ENCODE measurements around the gene ATG9A.

Gene ATG9A

GRCh38 chr2:219252084-219252483 lies 22.6 kb upstream of the ATG9A start:
- DNase-seq = peak; percentile 28

DNA sequence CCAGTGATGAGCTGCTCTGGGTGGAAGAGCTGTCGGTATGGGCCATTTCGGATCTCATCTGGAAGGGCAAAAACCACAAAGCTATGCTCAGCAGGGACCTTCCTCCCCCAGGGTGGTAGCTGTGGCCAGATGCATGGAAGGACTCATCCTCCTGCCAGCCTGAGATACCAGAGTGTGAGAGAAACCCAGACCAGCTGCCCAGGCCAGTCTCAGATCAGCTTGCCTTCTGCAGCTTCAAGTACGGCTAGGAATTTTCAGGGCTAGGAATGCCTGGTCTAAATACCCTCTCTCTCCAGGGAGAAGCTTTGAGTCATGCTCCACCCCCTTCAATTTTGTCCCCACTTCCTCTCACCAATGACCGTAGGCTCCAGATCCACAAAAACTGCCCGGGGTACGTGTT lies 22.2 kb upstream of the ATG9A start:
- no peak for DNase-seq

DNA sequence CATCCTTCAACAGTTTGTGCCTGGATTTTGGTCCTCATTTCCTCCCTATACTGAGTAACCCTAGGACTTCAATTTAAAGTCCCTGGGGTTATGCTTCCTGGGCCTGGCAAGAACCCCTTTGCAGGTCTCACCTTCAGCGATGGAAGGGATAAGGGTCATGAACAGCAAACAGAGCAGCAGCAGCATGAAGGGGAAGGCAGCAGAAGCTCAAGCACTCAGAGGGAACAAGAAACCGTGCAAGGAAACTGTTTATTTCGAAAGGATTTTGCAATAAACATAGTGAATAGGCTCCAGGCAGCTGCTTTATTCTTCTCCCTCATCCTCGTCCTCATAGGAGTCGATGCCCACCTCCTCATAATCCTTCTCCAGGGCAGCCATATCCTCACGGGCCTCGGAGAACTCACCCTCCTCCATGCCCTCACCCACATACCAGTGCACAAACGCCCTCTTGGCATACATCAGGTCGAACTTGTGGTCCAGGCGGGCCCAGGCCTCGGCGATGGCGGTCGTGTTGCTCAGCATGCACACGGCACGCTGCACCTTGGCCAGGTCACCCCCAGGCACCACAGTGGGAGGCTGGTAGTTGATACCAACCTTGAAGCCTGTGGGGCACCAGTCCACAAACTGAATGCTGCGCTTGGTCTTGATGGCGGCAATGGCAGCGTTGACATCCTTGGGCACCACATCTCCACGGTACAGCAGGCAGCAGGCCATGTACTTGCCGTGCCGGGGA lies 20.8 kb upstream of the ATG9A start:
- no peak for DNase-seq

- peak; percentile 68 for DNase-seq
These were observed 20.0 kb upstream of the ATG9A start for GRCh38 chr2:219249203-219249980.

- DNase-seq = no peak
These were observed 19.4 kb upstream of the ATG9A start for GRCh38 chr2:219248845-219249202.

DNA sequence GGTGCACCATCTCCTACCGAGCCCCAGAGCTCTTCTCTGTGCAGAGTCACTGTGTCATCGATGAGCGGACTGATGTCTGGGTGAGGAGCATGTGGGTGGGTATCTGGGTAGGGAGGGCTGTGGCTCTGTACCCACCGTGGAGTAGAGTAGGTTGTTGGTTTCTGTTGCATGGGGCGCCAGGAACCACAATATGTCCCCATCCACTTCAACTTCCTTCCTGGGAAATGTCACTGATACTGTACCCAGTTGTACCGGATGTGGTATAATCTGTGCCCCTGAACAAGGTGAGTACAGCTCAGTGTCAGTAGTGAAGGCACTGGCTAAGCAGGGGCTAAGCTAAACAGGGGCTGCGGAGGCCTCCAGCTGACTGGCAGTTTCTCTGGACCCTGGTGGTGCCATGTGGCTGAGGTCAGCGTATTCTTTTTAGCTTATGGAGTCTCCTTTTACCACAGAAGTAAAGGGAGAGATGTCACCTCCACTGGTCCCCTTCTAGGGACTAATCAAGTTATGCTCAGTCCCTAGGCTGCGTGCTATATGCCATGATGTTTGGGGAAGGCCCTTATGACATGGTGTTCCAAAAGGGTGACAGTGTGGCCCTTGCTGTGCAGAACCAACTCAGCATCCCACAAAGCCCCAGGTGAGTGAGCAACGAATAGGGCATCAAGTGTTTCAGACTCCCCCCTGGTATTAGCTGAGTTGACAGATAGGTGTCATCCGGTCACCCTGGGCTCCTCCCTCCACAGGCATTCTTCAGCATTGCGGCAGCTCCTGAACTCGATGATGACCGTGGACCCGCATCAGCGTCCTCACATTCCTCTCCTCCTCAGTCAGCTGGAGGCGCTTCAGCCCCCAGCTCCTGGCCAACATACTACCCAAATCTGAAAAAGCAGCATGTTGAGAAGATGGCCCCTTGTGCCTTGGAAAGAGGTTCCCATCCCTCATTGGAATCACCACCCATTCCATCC lies 18.5 kb upstream of the ATG9A start:
- peak; percentile 82 for DNase-seq

DNA sequence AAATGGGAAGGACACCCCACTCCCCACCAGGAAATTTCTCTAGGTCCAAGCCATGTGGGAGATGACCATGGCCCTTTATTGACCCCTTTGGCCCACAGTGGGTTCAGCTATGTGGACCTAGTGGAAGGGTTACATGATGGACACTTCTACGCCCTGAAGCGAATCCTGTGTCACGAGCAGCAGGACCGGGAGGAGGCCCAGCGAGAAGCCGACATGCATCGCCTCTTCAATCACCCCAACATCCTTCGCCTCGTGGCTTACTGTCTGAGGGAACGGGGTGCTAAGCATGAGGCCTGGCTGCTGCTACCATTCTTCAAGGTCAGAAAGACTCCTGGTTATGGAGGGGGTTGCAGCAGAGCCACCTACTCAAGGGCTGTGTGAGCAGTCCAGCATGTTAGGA lies 17.1 kb upstream of the ATG9A start:
- no peak for DNase-seq

- no peak for DNase-seq
These were observed 16.4 kb upstream of the ATG9A start for GRCh38 chr2:219245899-219246230.

DNA sequence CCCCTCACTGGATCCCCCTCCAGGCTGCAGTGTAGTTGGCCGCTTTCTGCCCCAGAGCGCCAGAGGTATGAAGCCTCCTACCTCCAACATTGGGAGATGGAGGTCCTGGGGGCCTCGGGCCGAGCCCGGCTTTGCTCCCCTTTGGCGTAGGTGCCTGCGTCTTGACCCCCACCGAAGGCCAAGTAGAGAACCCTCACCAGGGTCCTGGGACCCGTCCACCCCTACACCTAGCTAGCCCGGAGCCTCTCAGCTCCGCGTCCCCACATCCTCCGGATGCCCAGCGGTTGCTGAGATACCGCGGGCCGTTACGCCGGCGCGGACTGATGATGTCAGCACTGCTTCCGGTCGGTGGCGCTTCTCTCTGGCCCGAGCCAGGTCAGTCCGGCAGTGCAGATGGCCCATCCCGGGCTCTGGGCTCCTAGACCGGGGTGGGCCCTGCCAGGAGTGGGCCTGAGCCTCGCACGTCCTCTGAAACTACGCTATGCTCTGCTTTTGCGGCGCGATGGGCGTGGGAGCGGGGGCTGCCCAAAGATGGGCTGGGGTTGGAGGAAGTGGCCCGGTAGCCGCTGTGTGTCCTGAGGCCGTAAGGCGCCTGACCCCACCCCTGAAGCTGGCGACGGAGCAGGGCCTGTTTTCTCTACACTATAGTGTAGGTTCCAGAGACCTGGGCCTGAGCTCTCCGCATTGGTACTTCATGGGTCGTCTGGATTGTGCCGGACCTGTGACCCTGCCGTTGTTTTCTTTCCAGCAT lies 15.9 kb upstream of the ATG9A start, which contains the start of the genes GLB1L and STK16:
TSS of gene GLB1L (minus strand) at position 297 of the 751 bp plus-strand sequence. CDS start 1,871 bp downstream, outside the sequence.
TSS of gene STK16 (plus strand) at position 332 of the 751 bp plus-strand sequence. CDS start 521 bp downstream, outside the sequence.
- DNase-seq = peak; percentile 89

- DNase-seq = no peak
These were observed 15.3 kb upstream of the ATG9A start for GRCh38 chr2:219244789-219245147.

GRCh38 chr2:219243291-219243761 lies 13.9 kb upstream of the ATG9A start:
- DNase-seq = no peak

DNA sequence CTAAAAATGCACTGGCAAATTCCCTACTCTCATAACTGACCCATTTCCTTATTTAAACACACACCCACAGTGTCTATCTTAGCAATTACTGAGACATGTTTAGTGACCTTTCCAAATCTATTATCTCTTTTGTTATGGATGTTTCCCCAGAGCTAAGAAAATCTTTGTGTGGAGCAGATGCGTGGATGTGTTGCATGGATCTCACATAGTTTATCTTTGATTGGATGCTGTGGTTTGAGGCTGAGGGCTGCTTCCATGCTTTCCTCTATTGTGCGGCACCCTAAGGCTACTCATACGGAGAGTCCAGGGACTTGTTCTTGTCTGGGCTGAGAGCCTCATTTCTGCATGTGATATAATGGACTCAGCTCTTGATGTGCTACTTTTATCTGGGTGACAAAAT lies 4.9 kb upstream of the ATG9A start:
- no peak for DNase-seq

- peak; percentile 39 for DNase-seq
These were observed 664 bp upstream of the ATG9A start for GRCh38 chr2:219230059-219230540.

DNA sequence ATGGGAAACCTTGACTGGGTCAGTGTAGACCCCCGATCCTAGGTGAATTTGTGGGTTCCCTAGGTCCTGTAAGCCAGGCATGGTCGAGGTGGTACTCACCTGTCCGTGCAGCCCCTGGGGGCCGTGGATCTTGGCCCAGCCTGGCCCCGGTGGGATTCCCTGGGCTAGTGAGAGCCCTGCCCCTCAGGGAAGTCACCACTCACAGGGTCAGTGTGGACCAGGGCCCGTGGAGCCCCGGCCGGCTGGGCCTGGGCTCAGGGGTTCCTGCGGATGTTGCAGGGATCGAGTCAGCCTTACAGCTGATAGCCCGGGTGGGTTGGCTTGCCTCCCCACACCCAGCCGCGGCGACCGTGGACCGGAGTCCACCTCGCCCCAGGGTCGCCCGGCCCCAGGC lies 528 bp downstream of the ATG9A start:
- no peak for DNase-seq

DNA sequence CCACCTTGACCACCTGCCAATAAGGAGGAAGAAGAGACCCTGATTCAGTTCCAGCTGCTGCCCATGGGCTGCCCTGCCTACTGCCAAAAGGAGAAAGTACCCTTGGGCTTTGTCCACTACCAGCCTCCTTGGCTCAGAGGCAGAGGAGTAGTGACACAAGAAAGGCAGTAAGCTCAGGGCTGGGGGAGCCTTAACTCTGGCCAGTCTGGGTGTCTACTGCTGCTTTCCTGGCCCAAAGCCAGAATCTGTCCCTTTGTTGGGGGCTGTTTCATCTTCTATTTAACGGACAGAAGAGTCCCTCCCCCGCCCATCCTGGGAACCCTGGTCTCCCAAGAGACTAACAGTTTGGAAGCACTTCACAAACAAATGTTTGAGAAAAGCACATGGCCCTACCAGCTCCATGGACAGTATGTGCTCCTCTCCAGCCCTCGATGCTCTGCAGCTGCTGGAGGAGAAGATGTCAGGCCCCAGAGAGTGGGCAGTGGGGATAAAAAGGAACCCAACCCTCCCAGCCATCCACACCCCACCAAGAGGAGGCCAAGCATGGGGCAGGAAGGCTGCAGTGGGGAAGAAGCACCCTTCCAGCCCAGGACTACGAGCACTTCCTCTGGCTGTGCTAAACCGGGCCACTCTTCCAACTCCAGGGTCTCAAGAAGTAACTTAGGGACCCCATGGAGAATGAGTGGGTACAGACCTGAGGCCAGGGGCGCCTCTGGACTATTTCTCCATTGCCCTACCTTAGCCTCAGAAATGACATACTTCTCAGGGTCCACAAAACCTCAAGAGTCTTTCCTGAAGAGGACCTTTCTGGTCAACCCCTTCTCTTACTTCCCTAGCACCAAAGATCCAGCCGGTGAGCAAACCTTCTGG lies 1.2 kb downstream of the ATG9A start:
- no peak for DNase-seq

DNA sequence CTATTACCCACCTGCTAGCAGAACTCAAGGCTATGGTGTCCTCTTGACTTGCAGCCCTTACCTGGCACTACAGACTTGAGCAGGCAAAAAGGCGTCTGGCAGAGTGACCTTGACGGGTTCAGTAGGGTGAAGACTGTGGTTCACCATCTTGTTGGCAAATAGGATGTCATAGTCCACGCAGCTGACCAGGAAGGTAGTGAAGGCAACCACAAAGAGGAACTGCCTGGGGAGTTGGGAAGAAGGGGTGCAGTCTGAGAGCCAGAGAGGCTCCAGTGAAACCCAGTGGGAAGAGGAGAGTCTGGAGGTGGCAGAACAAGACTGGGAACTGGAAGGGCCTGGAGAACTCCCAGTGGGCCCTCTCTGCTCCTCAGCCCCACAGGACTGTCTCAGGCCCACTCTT lies 4.1 kb downstream of the ATG9A start:
- no peak for DNase-seq

GRCh38 chr2:219223831-219224610 lies 5.4 kb downstream of the ATG9A start:
- DNase-seq = no peak

- DNase-seq = no peak
These were observed 7.4 kb downstream of the ATG9A start for GRCh38 chr2:219221957-219222518.

DNA sequence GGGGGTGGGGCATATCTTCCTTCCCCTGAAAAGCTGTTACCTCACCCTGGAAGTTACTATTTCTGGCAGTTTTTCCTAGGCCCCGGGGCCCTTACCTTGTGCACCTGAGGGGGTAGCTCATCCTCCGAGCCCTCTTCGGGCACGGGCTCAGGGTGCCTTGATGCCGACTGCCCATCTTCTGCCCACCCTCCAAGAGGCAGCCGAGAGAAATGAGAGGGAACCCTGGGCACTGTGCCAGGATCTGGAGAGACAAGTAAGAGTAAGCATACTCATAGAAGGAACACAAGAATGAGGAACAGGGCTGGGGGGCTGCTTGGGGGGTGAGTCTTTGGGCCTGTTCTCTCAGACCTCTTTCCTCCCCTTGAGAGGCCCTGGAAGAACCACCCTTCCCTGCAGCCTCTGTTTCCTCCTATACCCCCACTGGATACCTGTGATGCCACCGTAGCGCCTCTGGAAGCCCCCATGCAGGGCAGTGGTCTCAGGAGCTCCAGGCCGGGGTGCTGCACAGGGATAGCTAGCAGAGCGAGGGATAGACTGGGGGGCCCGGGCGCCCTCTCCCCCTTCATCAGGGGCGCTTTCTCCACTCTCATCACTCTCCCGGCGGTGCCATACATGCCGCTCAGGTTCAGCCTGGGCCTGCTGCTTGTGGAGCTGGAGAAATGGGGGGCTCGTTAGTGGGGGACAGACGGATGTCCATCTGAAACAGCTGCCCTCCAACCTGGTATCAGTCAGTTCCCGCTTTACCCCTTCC lies 8.6 kb downstream of the ATG9A start:
- no peak for DNase-seq
